H1 (cell line): ENCODE data around the gene IAPP. TPM values are rescaled to one million over a fixed set of nuclear protein-coding genes. Genes with fewer than 3 reads are reported as not detected.

Experiments
- CTCF ChIA-PET: fragments of 300-600 bp; sonication (Branson Sonifier 250); formaldehyde crosslinking; loops from one replicate; lab custom pipeline; 2021; ENCODE audit not compliant: partially characterized antibody; lab: Charles Lee
- POLR2A ChIA-PET: fragments of 300-600 bp; sonication (Branson Sonifier 250); formaldehyde crosslinking; loops from one replicate; lab custom pipeline; 2021; ENCODE audit warnings: inconsistent platforms; ENCODE audit not compliant: partially characterized antibody; lab: Charles Lee
- DNase-seq, 2 experiments: peaks; one replicate each; pipeline versions ENCODE4 v3.0.0 to v3.0.0-alpha.2; 2010 to 2022; ENCODE audit warnings: low spot score in 2 of 2, low read depth in 1 of 2, mixed read lengths in 1 of 2
- FAIRE-seq: peaks from 2 replicates; lab custom pipeline; 2011; peaks lifted over from hg19 to GRCh38; lab: Jason Lieb, UNC
- H2AFZ ChIP-seq: 2 replicates; pipeline ENCODE4 v1.8.1; 2012; ENCODE audit warnings: low read length, inconsistent platforms
- H2AK5ac ChIP-seq: 2 replicates; pipeline ENCODE4 v1.6.1; 2013; ENCODE audit warnings: low read depth, low read length
- H2BK120ac ChIP-seq: replicated peaks from 2 replicates; pipeline ENCODE3; 2013; ENCODE audit warnings: low read depth, low read length, inconsistent platforms
- H2BK12ac ChIP-seq: 2 replicates; pipeline ENCODE4 v1.6.1; 2013; ENCODE audit warnings: low read depth, low read length
- H2BK15ac ChIP-seq: 2 replicates; pipeline ENCODE4 v1.6.1; 2013; ENCODE audit warnings: low read length
- H2BK20ac ChIP-seq: 2 replicates; pipeline ENCODE4 v1.6.1; 2013; ENCODE audit warnings: low read length
- H2BK5ac ChIP-seq: 2 replicates; pipeline ENCODE4 v1.6.1; 2013; ENCODE audit warnings: low read depth, low read length
- H3K14ac ChIP-seq: 2 replicates; pipeline ENCODE4 v1.6.1; 2013; ENCODE audit warnings: inconsistent platforms; ENCODE audit not compliant: insufficient read length
- H3K18ac ChIP-seq: 2 replicates; pipeline ENCODE4 v1.6.1; 2013; ENCODE audit warnings: low read length; ENCODE audit errors: extremely low read depth
- H3K23ac ChIP-seq: 2 replicates; pipeline ENCODE4 v1.6.1; 2013; ENCODE audit warnings: inconsistent platforms; ENCODE audit not compliant: insufficient read length
- H3K23me2 ChIP-seq: 2 replicates; pipeline ENCODE4 v1.6.1; 2013; ENCODE audit warnings: low read depth, low read length
- H3K27ac ChIP-seq: 2 replicates; pipeline ENCODE4 v1.6.1; 2011; ENCODE audit warnings: low read depth, low read length, inconsistent platforms
- H3K27me3 ChIP-seq, 4 experiments: replicated peaks in 1 of 4; 1 replicate in 1 of 4; 2 replicates in 3 of 4; pipeline versions ENCODE4 v1.6.1 to v1.8.1; 2011 to 2013; ENCODE audit warnings: low read length in 3 of 4, mild to moderate bottlenecking in 3 of 4, inconsistent platforms in 2 of 4, mixed read lengths in 2 of 4, moderate library complexity in 1 of 4; ENCODE audit not compliant: control insufficient read depth in 3 of 4, insufficient read depth in 3 of 4; ENCODE audit errors: extremely low read depth in 1 of 4
- H3K36me3 ChIP-seq, 4 experiments: 2 replicates each; pipeline versions ENCODE4 v1.6.1 to v1.8.1; 2011 to 2013; ENCODE audit warnings: mild to moderate bottlenecking in 4 of 4, low read length in 3 of 4, moderate library complexity in 2 of 4, control low read depth in 1 of 4, inconsistent platforms in 1 of 4; ENCODE audit not compliant: insufficient read depth in 4 of 4, control insufficient read depth in 2 of 4
- H3K4ac ChIP-seq: replicated peaks from 2 replicates; pipeline ENCODE3; 2013; ENCODE audit warnings: low read length, low read depth, mixed read lengths, inconsistent platforms; ENCODE audit not compliant: insufficient read length
- H3K4me1 ChIP-seq, 4 experiments: replicated peaks in 1 of 4; 1 replicate in 1 of 4; 2 replicates in 3 of 4; pipeline versions ENCODE4 v1.6.1 to v1.8.1; 2011 to 2013; ENCODE audit warnings: low read length in 3 of 4, inconsistent platforms in 2 of 4, mixed read lengths in 1 of 4; ENCODE audit not compliant: insufficient read depth in 4 of 4, control insufficient read depth in 3 of 4
- H3K4me2 ChIP-seq, 2 experiments: 2 replicates each; pipeline versions ENCODE4 v1.6.1 to v1.8.1; 2011 to 2013; ENCODE audit warnings: low read depth in 2 of 2, low read length in 2 of 2, control low read depth in 1 of 2, inconsistent platforms in 1 of 2, mild to moderate bottlenecking in 1 of 2; ENCODE audit not compliant: insufficient read depth in 1 of 2
- H3K4me3 ChIP-seq, 4 experiments: fragments of 200-600, 300-600 bp in 1 of 4; sonication (generic), shearing (Covaris generic), sonication (Bioruptor Twin) in 1 of 4; 2 replicates each; pipeline versions ENCODE4 v1.5.1 to v1.8.1; 2011 to 2016; ENCODE audit warnings: low read length in 4 of 4, low read depth in 3 of 4, control low read depth in 2 of 4, inconsistent platforms in 2 of 4, mild to moderate bottlenecking in 2 of 4, mixed read lengths in 1 of 4, moderate library complexity in 1 of 4; ENCODE audit not compliant: insufficient read depth in 2 of 4; ENCODE audit errors: extremely low read depth in 1 of 4
- H3K56ac ChIP-seq: replicated peaks from 2 replicates; pipeline ENCODE3; 2013; ENCODE audit warnings: low read depth, mild to moderate bottlenecking, mixed read lengths, low read length, inconsistent platforms; ENCODE audit not compliant: insufficient read length
- H3K79me1 ChIP-seq: 2 replicates; pipeline ENCODE4 v1.6.1; 2013; ENCODE audit warnings: low read depth, low read length, control low read depth
- H3K79me2 ChIP-seq, 2 experiments: 2 replicates each; pipeline versions ENCODE4 v1.6.1 to v1.8.1; 2012 to 2013; ENCODE audit warnings: low read length in 2 of 2, mild to moderate bottlenecking in 2 of 2, inconsistent platforms in 1 of 2; ENCODE audit not compliant: insufficient read depth in 2 of 2, control insufficient read depth in 1 of 2
- H3K9ac ChIP-seq, 4 experiments: replicated peaks in 1 of 4; 1 replicate in 1 of 4; 2 replicates in 3 of 4; pipeline versions ENCODE4 v1.6.1 to v1.8.1; 2011 to 2013; ENCODE audit warnings: low read depth in 3 of 4, low read length in 3 of 4, control low read depth in 2 of 4, mild to moderate bottlenecking in 2 of 4, moderate library complexity in 2 of 4, inconsistent platforms in 1 of 4; ENCODE audit errors: extremely low read depth in 1 of 4
- H3K9me3 ChIP-seq, 2 experiments: 2 replicates each; pipeline versions ENCODE4 v1.6.1 to v1.8.1; 2012 to 2013; ENCODE audit warnings: mild to moderate bottlenecking in 2 of 2, moderate library complexity in 2 of 2, control low read depth in 1 of 2, inconsistent platforms in 1 of 2, low read depth in 1 of 2, low read length in 1 of 2, mixed read lengths in 1 of 2; ENCODE audit not compliant: insufficient read depth in 2 of 2
- H4K20me1 ChIP-seq, 2 experiments: replicated peaks in 1 of 2; 2 replicates each; pipeline versions ENCODE3 to v1.8.1; 2011 to 2013; ENCODE audit warnings: inconsistent platforms in 2 of 2, low read length in 2 of 2, mild to moderate bottlenecking in 1 of 2; ENCODE audit not compliant: insufficient read depth in 2 of 2, control insufficient read depth in 1 of 2
- H4K5ac ChIP-seq: 2 replicates; pipeline ENCODE4 v1.6.1; 2013; ENCODE audit warnings: low read length, low read depth, mixed read lengths, inconsistent platforms; ENCODE audit not compliant: insufficient read length
- H4K8ac ChIP-seq: 2 replicates; pipeline ENCODE4 v1.8.0; 2013; ENCODE audit warnings: mild to moderate bottlenecking, moderate library complexity, low read length, inconsistent platforms; ENCODE audit not compliant: insufficient read depth; ENCODE audit errors: extremely low read depth
- H4K91ac ChIP-seq: replicated peaks from 2 replicates; pipeline ENCODE3; 2013; ENCODE audit warnings: low read length, mixed read lengths, inconsistent platforms; ENCODE audit not compliant: insufficient read length
- CEBPB ChIP-seq: IDR thresholded peaks from 2 replicates; pipeline ENCODE4 v1.6.1; 2012; ENCODE audit warnings: low read depth, low read length
- WGBS, 2 experiments: shearing (Covaris generic) in 1 of 2; methylation state at CpG; one replicate each; pipeline versions ENCODE4 v1.1.6 to v1.1.7; 2013 to 2015; ENCODE audit warnings: low lambda C conversion rate in 2 of 2, mixed read lengths in 2 of 2, inconsistent platforms in 1 of 2, low coverage in 1 of 2, missing lambda C conversion rate in 1 of 2; ENCODE audit not compliant: insufficient replicate concordance in 2 of 2, insufficient coverage in 1 of 2, insufficient read length in 1 of 2; ENCODE audit errors: extremely low coverage in 1 of 2, missing lambda C conversion rate in 1 of 2; 5-methylcytosine and 5-hydroxymethylcytosine counted together
- polyA plus RNA-seq, 7 experiments: library from polyadenylated mRNA; depleted of rRNA in 3 of 7; stranded (reverse) in 5 of 7; unstranded in 2 of 7; fragments of >200 nt in 5 of 7; fragments of 200-250 nt in 2 of 7; gene quantifications; 1 replicate in 5 of 7; 2 replicates in 1 of 7; 4 replicates in 1 of 7; pipeline versions ENCODE4 v1.2.1 to v1.2.3, GENCODE V29; 2011 to 2013; ENCODE audit warnings: missing spikeins in 2 of 7, mixed read lengths in 2 of 7
- total RNA-seq: library from RNA; stranded (reverse); fragmentation: NEBNext Ultra II Directional; extraction: Animal tissue kit (Norgen Biotek cat#: 25700); gene quantifications from 2 replicates; pipeline ENCODE4 v1.2.1, GENCODE V29; 2021
- TF ChIP-seq, protein P1 (sequence below): IDR thresholded peaks from 2 replicates; pipeline ENCODE4 v1.6.1; 2012; ENCODE audit warnings: inconsistent platforms

IAPP gene
- total and polyA plus RNA-seq, 2 of the 8 experiments (the other 6 are each of a cell fraction or from before 2014, with no cell fraction given), result not detected

DNA sequence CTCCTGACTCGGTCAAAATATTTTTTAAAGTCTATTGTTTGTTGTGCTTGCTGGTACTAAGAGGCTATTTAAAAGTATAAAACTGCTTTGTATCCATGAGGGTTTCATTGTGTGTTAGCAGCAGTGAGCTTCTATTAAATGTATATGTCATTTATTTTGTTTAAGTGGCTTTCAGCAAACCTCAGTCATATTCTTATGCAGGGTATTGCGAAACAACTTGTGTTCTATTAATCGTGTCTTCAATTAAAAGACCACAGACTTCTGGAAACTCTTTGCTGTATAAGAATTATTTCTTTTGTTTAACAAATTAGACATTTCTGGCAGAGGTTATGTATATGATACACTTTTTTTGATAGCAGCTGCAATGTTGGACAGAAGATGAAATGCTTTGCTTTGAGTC is 6.5 kb downstream of the IAPP start:
- no peaks in the 10 kb centered on the region for H3K36me3 ChIP-seq
- H3K79me1 ChIP-seq, result no peaks in the 10 kb centered on the region
- no peak for FAIRE-seq
- no peaks in the 10 kb centered on the region for H3K79me2 ChIP-seq
- H2AFZ ChIP-seq, result no peak overlapping the region
- no peaks in the 10 kb centered on the region for H3K23me2 ChIP-seq
- no peak for DNase-seq
- no peak overlapping the region for H3K18ac ChIP-seq
- no peaks in the 10 kb centered on the region for H3K4me1 ChIP-seq
- no peak overlapping the region for H3K4me2 ChIP-seq
- H3K14ac ChIP-seq, result no peak overlapping the region
- no peak overlapping the region for H2BK20ac ChIP-seq
- H2BK12ac ChIP-seq, result no peak overlapping the region
- no peak overlapping the region for H3K23ac ChIP-seq
- H3K9me3 ChIP-seq, result no peaks in the 10 kb centered on the region
- no peak overlapping the region for H2BK15ac ChIP-seq
- CTCF ChIA-PET, result interaction anchor here (0.6 kb wide), 1 partner anchor 67 kb away, joined by 3 read pairs; no protein-coding TSS in a partner anchor
- no peaks in the 10 kb centered on the region for H4K20me1 ChIP-seq
- H2AK5ac ChIP-seq, result no peak overlapping the region
- no peak overlapping the region for H3K27ac ChIP-seq
- POLR2A ChIA-PET, result no interaction called here
- no peak overlapping the region for H4K8ac ChIP-seq
- no peak overlapping the region for H3K4me3 ChIP-seq
- H4K5ac ChIP-seq, result no peak overlapping the region
- no peak overlapping the region for H4K91ac ChIP-seq
- WGBS, 2 experiments, result 88% methylated on average over 3 of the region's 3 CpGs; no CpG with 5 or more reads in 1 of the 2 experiments
- peak; percentile 93 for TF ChIP-seq CEBPB
- TF ChIP-seq, protein P1, sequence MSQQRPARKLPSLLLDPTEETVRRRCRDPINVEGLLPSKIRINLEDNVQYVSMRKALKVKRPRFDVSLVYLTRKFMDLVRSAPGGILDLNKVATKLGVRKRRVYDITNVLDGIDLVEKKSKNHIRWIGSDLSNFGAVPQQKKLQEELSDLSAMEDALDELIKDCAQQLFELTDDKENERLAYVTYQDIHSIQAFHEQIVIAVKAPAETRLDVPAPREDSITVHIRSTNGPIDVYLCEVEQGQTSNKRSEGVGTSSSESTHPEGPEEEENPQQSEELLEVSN, result no peak
- TF ChIP-seq, all 59 proteins: peak for 1
- Histone ChIP-seq H3K9ac (no peak overlapping the region), H3K56ac (no peak overlapping the region), H2BK120ac (no peak overlapping the region), H3K4ac (no peak overlapping the region), H2BK5ac (no peak overlapping the region), H3K27me3 (no peaks in the 10 kb centered on the region)
